Sigmoid colon (tissue), 4 donors: ENCODE results near the gene CRY2.

Source experiments
- CTCF ChIP-seq, 4 experiments: fragments of 450-650 bp in 3 of 4; fragments of 200-600 bp in 1 of 4; IDR thresholded peaks; one replicate each; pipeline ENCODE4 v1.5.1; 2016 to 2019; ENCODE audit warnings: antibody characterized with exemption in 4 of 4, mild to moderate bottlenecking in 3 of 4, moderate library complexity in 2 of 4
- EP300 ChIP-seq, 4 donors: sonication (generic); formaldehyde crosslinking; IDR thresholded peaks; one replicate each; pipeline ENCODE4 v1.6.1; 2017; ENCODE audit warnings: antibody characterized with exemption in 4 of 4
- POLR2A ChIP-seq, 2 donors: fragments of 450-650 bp; IDR thresholded peaks; one replicate each; pipeline ENCODE4 v1.6.1; 2016; ENCODE audit warnings: antibody characterized with exemption in 2 of 2, mild to moderate bottlenecking in 2 of 2, moderate library complexity in 2 of 2

- TF ChIP-seq CTCF (IDR thresholded peaks at IDR 0.05), result no peak
- no peak for TF ChIP-seq POLR2A (IDR thresholded peaks at IDR 0.05)
- no peak for TF ChIP-seq EP300 (IDR thresholded peaks at IDR 0.05)
Observed at GRCh38 chr11:45926001-45926401, 78.7 kb downstream of the CRY2 start.
